Prostate gland (tissue), 2 donors: ENCODE results near the gene IKBKG. TPM values are rescaled to one million over a fixed set of nuclear protein-coding genes. Genes with fewer than 3 reads are reported as not detected.

Experiments
- DNase-seq: peaks from one replicate; pipeline ENCODE4 v3.0.0-alpha.2; 2019; ENCODE audit warnings: low spot score
- H3K27ac ChIP-seq, 2 donors: fragments of 200-600 bp; sonication (generic); 2 replicates each; pipeline ENCODE4 v1.5.1; 2017 to 2019
- H3K27me3 ChIP-seq: fragments of 200-600 bp; sonication (generic); replicated peaks from 2 replicates; pipeline ENCODE4 v1.5.1; 2019; ENCODE audit not compliant: insufficient read depth
- H3K36me3 ChIP-seq, 2 donors: fragments of 200-600 bp; sonication (generic); 1 replicate in 1 of 2; 2 replicates in 1 of 2; pipeline versions ENCODE4 v1.5.1 to v1.8.1; 2017 to 2019
- H3K4me1 ChIP-seq: fragments of 200-600 bp; sonication (generic); replicated peaks from 2 replicates; pipeline ENCODE4 v1.5.1; 2019
- H3K4me3 ChIP-seq, 2 donors: fragments of 200-600 bp; sonication (generic); 2 replicates each; pipeline ENCODE4 v1.5.1; 2017 to 2019
- H3K9me3 ChIP-seq: fragments of 200-600 bp; sonication (generic); 2 replicates; pipeline ENCODE4 v1.5.1; 2017
- POLR2A ChIP-seq: fragments of 450-650 bp; IDR thresholded peaks from one replicate; pipeline ENCODE4 v1.6.1; 2016; ENCODE audit warnings: antibody characterized with exemption, mild to moderate bottlenecking
- POLR2AphosphoS5 ChIP-seq: sonication (generic); formaldehyde crosslinking; IDR thresholded peaks from one replicate; pipeline ENCODE4 v1.6.1; 2017; ENCODE audit warnings: antibody characterized with exemption
- WGBS: methylation state at CpG from one replicate; pipeline ENCODE4 v1.1.5; 2018; 5-methylcytosine and 5-hydroxymethylcytosine counted together
- intact Hi-C: fragments of 100-400 bp; cut with DNase I; formaldehyde crosslinking; loops from one replicate; pipeline ENCODE4 v1.14.2; 2022
- total RNA-seq, 2 donors: library from RNA; depleted of rRNA; stranded (reverse); fragments of >200 nt; gene quantifications; one replicate each; pipeline ENCODE4 v1.1.0, GENCODE V29; 2016
- TF ChIP-seq, protein P1 (sequence below), 4 experiments: fragments of 200-600 bp in 2 of 4; fragments of 450-650 bp in 2 of 4; sonication (generic) in 2 of 4; IDR thresholded peaks; 1 replicate in 3 of 4; 2 replicates in 1 of 4; pipeline ENCODE4 v1.5.1; 2016 to 2019; ENCODE audit warnings: antibody characterized with exemption in 4 of 4, mild to moderate bottlenecking in 2 of 4, moderate library complexity in 2 of 4

The IKBKG gene
- total RNA-seq, 2 donors from 2014 or later: 16.4 to 31.7 TPM

DNA sequence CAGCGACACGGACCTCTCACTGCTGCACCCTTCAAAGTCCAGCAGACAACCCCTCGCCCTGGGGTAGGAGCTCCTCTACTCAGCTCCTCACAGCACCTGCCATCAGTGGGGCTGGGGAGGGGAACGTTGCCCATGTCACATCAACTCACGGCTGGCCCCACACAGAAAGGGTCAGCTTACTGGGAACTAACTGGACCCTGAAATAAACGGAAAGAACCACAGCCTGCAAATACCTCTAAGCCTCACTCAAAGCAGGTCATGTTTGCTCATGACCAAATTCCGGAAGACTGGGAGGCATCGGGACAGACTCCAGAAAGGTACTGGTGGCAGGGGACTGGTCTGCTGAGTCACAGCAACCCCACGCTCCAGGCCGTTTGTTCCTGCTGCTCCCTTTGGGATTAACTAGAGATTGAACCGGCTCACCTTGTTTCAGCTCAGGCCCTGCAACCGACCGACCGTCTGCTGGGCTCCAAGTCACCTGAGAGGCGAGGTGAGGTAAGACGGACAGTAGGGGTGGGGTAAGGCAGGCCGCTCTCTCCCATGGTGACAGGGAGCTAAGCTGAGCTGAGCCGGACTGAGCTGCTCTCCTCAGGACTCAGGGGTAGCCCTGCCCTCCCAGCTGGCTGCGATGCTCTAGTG, 6.4 kb upstream of the IKBKG start:
- WGBS: 59% methylated on average over 15 of the region's 19 CpGs
- intact Hi-C loops: no loop called here
- TF ChIP-seq, protein P1, sequence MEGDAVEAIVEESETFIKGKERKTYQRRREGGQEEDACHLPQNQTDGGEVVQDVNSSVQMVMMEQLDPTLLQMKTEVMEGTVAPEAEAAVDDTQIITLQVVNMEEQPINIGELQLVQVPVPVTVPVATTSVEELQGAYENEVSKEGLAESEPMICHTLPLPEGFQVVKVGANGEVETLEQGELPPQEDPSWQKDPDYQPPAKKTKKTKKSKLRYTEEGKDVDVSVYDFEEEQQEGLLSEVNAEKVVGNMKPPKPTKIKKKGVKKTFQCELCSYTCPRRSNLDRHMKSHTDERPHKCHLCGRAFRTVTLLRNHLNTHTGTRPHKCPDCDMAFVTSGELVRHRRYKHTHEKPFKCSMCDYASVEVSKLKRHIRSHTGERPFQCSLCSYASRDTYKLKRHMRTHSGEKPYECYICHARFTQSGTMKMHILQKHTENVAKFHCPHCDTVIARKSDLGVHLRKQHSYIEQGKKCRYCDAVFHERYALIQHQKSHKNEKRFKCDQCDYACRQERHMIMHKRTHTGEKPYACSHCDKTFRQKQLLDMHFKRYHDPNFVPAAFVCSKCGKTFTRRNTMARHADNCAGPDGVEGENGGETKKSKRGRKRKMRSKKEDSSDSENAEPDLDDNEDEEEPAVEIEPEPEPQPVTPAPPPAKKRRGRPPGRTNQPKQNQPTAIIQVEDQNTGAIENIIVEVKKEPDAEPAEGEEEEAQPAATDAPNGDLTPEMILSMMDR (IDR thresholded peaks at IDR 0.05): no peak
- TF ChIP-seq POLR2AphosphoS5 (peak; percentile 53), POLR2A (peak; percentile 17)
- Histone ChIP-seq H3K4me3 (no peak overlapping the region), H3K9me3 (no peaks in the 10 kb centered on the region), H3K36me3 (no peaks in the 10 kb centered on the region), H3K27me3 (no peaks in the 10 kb centered on the region), H3K27ac (peak overlapping the region; percentile 60 to 71), H3K4me1 (no peaks in the 10 kb centered on the region)
- DNase-seq: peak; percentile 58

DNA sequence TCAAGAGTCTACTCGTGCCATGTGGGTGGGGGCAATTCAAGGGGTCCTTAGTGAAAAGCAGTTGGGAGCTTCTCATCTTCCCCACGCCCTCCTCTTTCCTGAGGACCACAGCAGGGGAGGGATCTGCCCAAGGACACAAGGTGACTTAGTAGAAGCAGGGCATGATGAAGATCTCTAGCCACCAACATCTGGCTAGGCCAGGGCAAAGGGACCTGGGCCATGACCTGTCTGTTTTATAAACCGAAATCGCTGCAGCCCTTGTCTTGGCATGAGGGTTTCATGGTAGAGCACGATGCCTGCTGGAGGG, 5.9 kb upstream of the IKBKG start:
- H3K9me3 ChIP-seq: no peaks in the 10 kb centered on the region
- no CpG with 5 or more reads among the region's 5 CpGs for WGBS
- no peaks in the 10 kb centered on the region for H3K36me3 ChIP-seq
- H3K27ac ChIP-seq: peak overlapping the region; percentile 60 to 71
- no peak overlapping the region for H3K4me3 ChIP-seq
- H3K4me1 ChIP-seq: no peaks in the 10 kb centered on the region
- no peak for TF ChIP-seq POLR2A
- no peaks in the 10 kb centered on the region for H3K27me3 ChIP-seq
- intact Hi-C loops: no loop called here
- no peak for DNase-seq

DNA sequence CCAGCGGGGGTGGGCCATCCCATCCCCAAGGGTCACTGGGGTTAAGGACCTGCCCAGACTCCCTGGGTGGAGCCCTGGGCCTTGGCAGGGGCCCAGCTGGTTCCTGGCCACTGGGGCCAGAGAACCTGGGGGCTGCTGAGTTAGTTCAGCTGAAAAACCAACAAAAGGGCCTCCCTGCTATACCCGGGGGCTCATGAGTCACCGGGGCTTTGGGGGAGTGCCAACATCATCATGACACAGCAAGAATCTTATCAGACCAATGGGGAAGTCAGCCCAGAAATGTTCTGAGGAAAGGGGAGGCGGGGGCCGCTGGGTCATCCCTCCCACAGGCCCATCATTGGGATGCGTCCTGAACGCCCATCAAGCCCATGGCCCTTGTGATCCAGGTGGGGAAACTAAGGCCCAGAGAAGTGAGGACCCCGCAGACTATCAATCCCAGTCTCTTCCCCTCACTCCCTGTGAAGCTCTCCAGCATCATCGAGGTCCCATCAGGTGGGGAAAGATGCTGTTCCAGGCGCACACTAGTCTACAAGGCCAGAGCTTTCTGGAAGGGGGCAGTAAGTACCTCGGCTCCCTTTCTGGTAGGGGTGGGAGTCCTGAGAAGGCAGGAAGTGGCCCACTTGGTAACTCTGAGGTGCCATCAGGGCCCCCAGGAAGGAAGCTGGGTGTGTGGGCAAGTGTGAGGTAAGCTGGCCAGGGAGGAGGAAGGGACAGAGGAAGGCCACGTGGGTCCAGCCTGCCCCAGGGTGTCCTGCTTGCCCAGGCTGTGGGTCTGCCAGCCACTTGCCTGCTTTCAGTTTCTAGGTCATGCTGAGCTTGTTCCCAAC, 5.3 kb upstream of the IKBKG start:
- Histone ChIP-seq H3K36me3 (no peaks in the 10 kb centered on the region), H3K4me1 (no peaks in the 10 kb centered on the region), H3K27me3 (no peaks in the 10 kb centered on the region), H3K27ac (peak overlapping the region; percentile 60 to 71), H3K9me3 (no peaks in the 10 kb centered on the region), H3K4me3 (no peak overlapping the region)
- intact Hi-C loops: no loop called here
- TF ChIP-seq POLR2A: no peak
- TF ChIP-seq POLR2AphosphoS5: no peak
- no peak for DNase-seq
- WGBS: 48% methylated on average over 10 of the region's 12 CpGs

DNA sequence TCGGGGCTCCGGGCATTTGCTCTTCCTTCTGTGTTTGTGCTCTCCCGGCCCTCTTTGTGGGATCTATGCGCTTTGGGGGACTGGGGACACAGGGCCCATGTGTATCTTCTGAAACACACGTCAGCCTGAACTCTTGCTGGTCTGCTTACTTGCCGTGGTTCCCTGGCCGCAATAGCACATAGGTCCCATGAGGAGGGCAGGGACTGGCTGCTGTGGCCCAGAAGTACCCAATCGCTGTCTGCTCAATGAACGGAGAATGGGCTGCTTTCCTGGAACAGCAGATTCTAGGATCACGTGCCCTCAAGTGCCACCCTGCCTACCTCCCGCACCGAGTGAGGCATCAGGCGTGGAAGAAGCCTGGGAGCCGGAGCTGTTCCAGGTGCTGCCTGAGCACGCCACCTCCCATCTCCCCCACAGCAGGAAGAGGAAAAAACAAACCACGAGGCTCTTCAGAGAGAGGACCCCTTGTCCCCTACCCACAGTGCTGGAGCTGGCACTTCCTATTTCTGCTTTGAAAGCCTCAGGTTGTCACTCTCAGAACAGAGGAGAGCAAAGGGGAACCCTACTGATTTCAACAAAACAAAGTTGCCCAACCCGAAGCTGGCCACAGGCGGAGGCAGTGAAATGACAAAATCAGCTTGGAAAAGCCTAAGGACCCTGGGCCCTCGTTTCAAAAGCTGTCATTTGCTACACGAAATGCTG, 4.5 kb upstream of the IKBKG start:
- 80% methylated on average over 17 of the region's 20 CpGs for WGBS
- TF ChIP-seq, protein P1 (IDR thresholded peaks at IDR 0.05): no peak
- TF ChIP-seq POLR2AphosphoS5 (no peak), POLR2A (no peak)
- H3K4me3 ChIP-seq: no peak overlapping the region
- H3K4me1 ChIP-seq: no peaks in the 10 kb centered on the region
- H3K27ac ChIP-seq: no peak overlapping the region
- intact Hi-C loops: no loop called here
- DNase-seq: no peak
- no peaks in the 10 kb centered on the region for H3K27me3 ChIP-seq
- H3K36me3 ChIP-seq: no peaks in the 10 kb centered on the region
- H3K9me3 ChIP-seq: no peaks in the 10 kb centered on the region

DNA sequence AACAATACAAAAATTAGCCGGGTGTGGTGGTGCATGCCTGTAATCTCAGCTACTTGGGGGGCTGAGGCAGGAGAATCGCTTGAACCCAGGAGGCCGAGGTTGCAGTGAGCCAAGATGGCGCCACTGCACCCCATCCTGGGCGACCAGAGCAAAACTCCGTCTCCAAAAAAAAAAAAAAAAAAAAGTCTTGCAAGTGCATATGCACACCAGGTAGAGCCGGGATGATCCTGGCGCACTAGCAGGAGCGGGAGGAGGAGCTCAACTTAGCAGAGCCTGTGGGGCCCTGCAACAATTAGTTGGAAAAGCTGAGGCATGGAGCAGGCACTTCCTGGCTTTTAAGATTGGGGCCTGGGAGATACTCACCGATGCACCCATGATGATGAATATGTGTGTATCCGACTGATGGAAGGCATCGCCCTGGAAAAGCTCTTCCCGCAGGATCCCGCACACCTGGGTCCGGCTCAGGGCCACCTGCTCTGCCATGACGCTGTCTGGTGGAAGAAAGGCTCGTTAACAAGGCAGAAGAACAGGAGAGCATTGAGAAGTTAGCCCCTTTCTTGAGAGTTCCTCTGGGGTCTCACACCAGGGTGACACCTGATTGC, 1.6 kb upstream of the IKBKG start:
- no peaks in the 10 kb centered on the region for H3K36me3 ChIP-seq
- intact Hi-C loops: no loop called here
- H3K27me3 ChIP-seq: no peaks in the 10 kb centered on the region
- H3K27ac ChIP-seq: no peak overlapping the region
- no peaks in the 10 kb centered on the region for H3K9me3 ChIP-seq
- TF ChIP-seq, protein P1 (IDR thresholded peaks at IDR 0.05): no peak
- DNase-seq: no peak
- no peaks in the 10 kb centered on the region for H3K4me1 ChIP-seq
- H3K4me3 ChIP-seq: no peak overlapping the region
- WGBS: 94% methylated on average over 9 of the region's 17 CpGs
